ENCODE data around the gene RNF182.

- no peak for TF ChIP-seq CTCF (IDR thresholded peaks at IDR 0.05)
- TF ChIP-seq POLR2A (IDR thresholded peaks at IDR 0.05), result no peak
Measured at GRCh38 chr6:13929196-13929595, 4.4 kb downstream of the RNF182 start.

Data from thyroid gland (tissue), 4 donors.